ENCODE measurements around the gene DYNLT5. TPM values are rescaled to one million over a fixed set of nuclear protein-coding genes. Genes with fewer than 3 reads are reported as not detected.
"Not testable (repeated sequence)": the region's sequence is repeated elsewhere in the genome, so short reads cannot be mapped to it uniquely, and the experiment has no call there.

Gene DYNLT5
- total RNA-seq, 2 donors from 2014 or later: 1.2 TPM; not detected in 1

GRCh38 chr1:66733348-66734017 lies 18.8 kb upstream of the DYNLT5 start:
- Histone ChIP-seq H3K27me3 (replicated peaks; ENCODE audit: insufficient read depth) (no peaks in the 10 kb centered on the region), H3K27ac (no peak overlapping the region), H3K4me1 (replicated peaks) (no peaks in the 10 kb centered on the region), H3K9me3 (no peaks in the 10 kb centered on the region), H3K36me3 (no peaks in the 10 kb centered on the region), H3K4me3 (no peak overlapping the region)
- TF ChIP-seq POLR2AphosphoS5 (IDR thresholded peaks at IDR 0.05): no peak
- TF ChIP-seq CTCF (IDR thresholded peaks at IDR 0.05): no peak
- TF ChIP-seq POLR2A (IDR thresholded peaks at IDR 0.05): no peak
- WGBS: 63% methylated on average over 7 of the region's 7 CpGs
- intact Hi-C loops (cut with DNase I): no loop called here
- no peak for DNase-seq (ENCODE audit: low spot score)

- H3K27me3 ChIP-seq (replicated peaks; ENCODE audit: insufficient read depth); DNase-seq (ENCODE audit: low spot score); H3K36me3 ChIP-seq; H3K4me3 ChIP-seq; H3K9me3 ChIP-seq; intact Hi-C loops (cut with DNase I); H3K27ac ChIP-seq; H3K4me1 ChIP-seq (replicated peaks): not testable (repeated sequence)
- 80% methylated on average over 6 of the region's 6 CpGs for WGBS
Observed at GRCh38 chr1:66734531-66734930, 17.7 kb upstream of the DYNLT5 start.

GRCh38 chr1:66737836-66738235 lies 14.4 kb upstream of the DYNLT5 start:
- H3K9me3 ChIP-seq: no peaks in the 10 kb centered on the region
- no peak overlapping the region for H3K4me3 ChIP-seq
- intact Hi-C loops (cut with DNase I): no loop called here
- H3K4me1 ChIP-seq (replicated peaks): no peaks in the 10 kb centered on the region
- no peak overlapping the region for H3K27ac ChIP-seq
- TF ChIP-seq POLR2A (IDR thresholded peaks at IDR 0.05) (no peak), POLR2AphosphoS5 (IDR thresholded peaks at IDR 0.05) (no peak), CTCF (IDR thresholded peaks at IDR 0.05) (no peak)
- 90% methylated on average over 2 of the region's 2 CpGs for WGBS
- H3K27me3 ChIP-seq (replicated peaks; ENCODE audit: insufficient read depth): no peaks in the 10 kb centered on the region
- no peak for DNase-seq (ENCODE audit: low spot score)
- H3K36me3 ChIP-seq: no peaks in the 10 kb centered on the region

- Histone ChIP-seq H3K27me3 (replicated peaks; ENCODE audit: insufficient read depth) (no peaks in the 10 kb centered on the region), H3K27ac (no peak overlapping the region), H3K36me3 (no peaks in the 10 kb centered on the region), H3K4me1 (replicated peaks) (no peaks in the 10 kb centered on the region), H3K9me3 (no peaks in the 10 kb centered on the region), H3K4me3 (no peak overlapping the region)
- no peak for DNase-seq (ENCODE audit: low spot score)
- intact Hi-C loops (cut with DNase I): no loop called here
- TF ChIP-seq CTCF (IDR thresholded peaks at IDR 0.05) (no peak), POLR2AphosphoS5 (IDR thresholded peaks at IDR 0.05) (no peak), POLR2A (IDR thresholded peaks at IDR 0.05) (no peak)
- 85% methylated on average over 9 of the region's 9 CpGs for WGBS
Observed at GRCh38 chr1:66739401-66740157, 12.7 kb upstream of the DYNLT5 start.

GRCh38 chr1:66745451-66745850 lies 6.8 kb upstream of the DYNLT5 start:
- no peak overlapping the region for H3K4me3 ChIP-seq
- TF ChIP-seq CTCF (IDR thresholded peaks at IDR 0.05) (no peak), POLR2AphosphoS5 (IDR thresholded peaks at IDR 0.05) (no peak), POLR2A (IDR thresholded peaks at IDR 0.05) (no peak)
- DNase-seq (ENCODE audit: low spot score): no peak
- no peaks in the 10 kb centered on the region for H3K9me3 ChIP-seq
- no peaks in the 10 kb centered on the region for H3K4me1 ChIP-seq (replicated peaks)
- no peaks in the 10 kb centered on the region for H3K36me3 ChIP-seq
- 45% methylated on average over 2 of the region's 2 CpGs for WGBS
- H3K27me3 ChIP-seq (replicated peaks; ENCODE audit: insufficient read depth): no peaks in the 10 kb centered on the region
- intact Hi-C loops (cut with DNase I): no loop called here
- H3K27ac ChIP-seq: no peak overlapping the region
